Endothelial cell of umbilical vein (primary cell): ENCODE data around the gene OSBPL8. TPM values are rescaled to one million over a fixed set of nuclear protein-coding genes. Genes with fewer than 3 reads are reported as not detected.

Experiments used
- BruUV-seq: library from RNA; stranded (reverse); fragments of 400-500 nt; replicated peaks from 2 replicates; lab custom pipeline; 2021; lab: Mats Ljungman, UMichigan
- CTCF ChIA-PET: fragments of 300-600, 350-600 bp; sonication (Branson Sonifier 250); formaldehyde crosslinking; loops from one replicate; lab custom pipeline; 2021; ENCODE audit warnings: antibody characterized with exemption, inconsistent platforms; lab: Charles Lee
- POLR2A ChIA-PET: fragments of 300-600, 350-600 bp; sonication (Branson Sonifier 250); formaldehyde crosslinking; loops from one replicate; lab custom pipeline; 2021; ENCODE audit warnings: antibody characterized with exemption, inconsistent platforms; lab: Charles Lee
- DNase-seq: peaks from one replicate; pipeline ENCODE4 v3.0.0-alpha.2; 2011; ENCODE audit warnings: low read depth, low spot score
- FAIRE-seq: peaks from 2 replicates; lab custom pipeline; 2011; peaks lifted over from hg19 to GRCh38; lab: Jason Lieb, UNC
- H2AFZ ChIP-seq: 2 replicates; pipeline ENCODE4 v1.6.0; 2012; ENCODE audit warnings: low read depth, low read length, control low read depth, inconsistent platforms
- H3K27ac ChIP-seq: 2 replicates; pipeline ENCODE4 v1.5.1; 2011; ENCODE audit warnings: low read depth, mild to moderate bottlenecking, control low read depth, low read length, moderate library complexity; ENCODE audit not compliant: insufficient read depth
- H3K27me3 ChIP-seq, 2 experiments: 2 replicates each; pipeline versions ENCODE4 v1.6.0 to v1.6.1; 2011; ENCODE audit warnings: low read length in 2 of 2, mixed read lengths in 1 of 2; ENCODE audit not compliant: control insufficient read depth in 2 of 2, insufficient read depth in 2 of 2
- H3K36me3 ChIP-seq, 2 experiments: 2 replicates in 1 of 2; 3 replicates in 1 of 2; pipeline ENCODE4 v1.5.1; 2011; ENCODE audit warnings: low read length in 2 of 2, mild to moderate bottlenecking in 1 of 2, moderate library complexity in 1 of 2; ENCODE audit not compliant: control insufficient read depth in 2 of 2, insufficient read depth in 2 of 2; ENCODE audit errors: extremely low read depth in 1 of 2
- H3K4me1 ChIP-seq: 3 replicates; pipeline ENCODE4 v1.5.1; 2011; ENCODE audit warnings: mild to moderate bottlenecking, low read length; ENCODE audit not compliant: control insufficient read depth, insufficient read depth; ENCODE audit errors: extremely low read depth
- H3K4me2 ChIP-seq: 2 replicates; pipeline ENCODE4 v1.6.1; 2011; ENCODE audit warnings: low read length, control low read depth, mixed read lengths; ENCODE audit not compliant: insufficient read depth
- H3K4me3 ChIP-seq, 3 experiments: fragments of 200-600 bp in 1 of 3; sonication (generic), shearing (Covaris generic) in 1 of 3; replicated peaks in 1 of 3; 2 replicates each; pipeline ENCODE4 v1.5.1; 2011 to 2016; ENCODE audit warnings: control low read depth in 3 of 3, low read length in 3 of 3, mild to moderate bottlenecking in 2 of 3, inconsistent platforms in 1 of 3, low read depth in 1 of 3, moderate library complexity in 1 of 3; ENCODE audit not compliant: insufficient read depth in 1 of 3
- H3K79me2 ChIP-seq: 2 replicates; pipeline ENCODE4 v1.6.0; 2012; ENCODE audit warnings: low read length, inconsistent platforms; ENCODE audit not compliant: control insufficient read depth, insufficient read depth
- H3K9ac ChIP-seq: replicated peaks from 2 replicates; pipeline ENCODE3; 2011; ENCODE audit warnings: low read length, control low read depth; ENCODE audit not compliant: insufficient read depth; ENCODE audit errors: extremely low read depth
- H3K9me1 ChIP-seq: replicated peaks from 3 replicates; pipeline ENCODE4 v1.6.0; 2011; ENCODE audit warnings: mild to moderate bottlenecking, low read length; ENCODE audit not compliant: control insufficient read depth, insufficient read depth; ENCODE audit errors: extremely low read depth
- H3K9me3 ChIP-seq: replicated peaks from 2 replicates; pipeline ENCODE4 v1.5.1; 2012; ENCODE audit warnings: low read length, inconsistent platforms; ENCODE audit not compliant: control insufficient read depth, insufficient read depth
- H4K20me1 ChIP-seq: replicated peaks from 2 replicates; pipeline ENCODE3; 2011; ENCODE audit warnings: mild to moderate bottlenecking, low read length; ENCODE audit not compliant: control insufficient read depth, insufficient read depth; ENCODE audit errors: extremely low read depth
- CTCF ChIP-seq, 2 donors: IDR thresholded peaks; 1 replicate in 1 of 2; 2 replicates in 1 of 2; pipeline ENCODE4 v1.5.1; 2011; ENCODE audit warnings: low read length in 2 of 2, mild to moderate bottlenecking in 2 of 2, moderate library complexity in 2 of 2, control low read depth in 1 of 2, inconsistent platforms in 1 of 2, low read depth in 1 of 2; ENCODE audit not compliant: insufficient read depth in 1 of 2; ENCODE audit errors: extremely low read depth in 1 of 2
- EZH2 ChIP-seq: IDR thresholded peaks from 2 replicates; pipeline ENCODE4 v1.6.1; 2012; ENCODE audit warnings: borderline replicate concordance, low read depth, mild to moderate bottlenecking, moderate library complexity, low read length, inconsistent platforms; ENCODE audit not compliant: severe bottlenecking
- FOS ChIP-seq: IDR thresholded peaks from 2 replicates; pipeline ENCODE4 v1.6.1; 2011; ENCODE audit warnings: mild to moderate bottlenecking, low read length, moderate library complexity, borderline replicate concordance; ENCODE audit not compliant: insufficient read depth
- GATA2 ChIP-seq: IDR thresholded peaks from 2 replicates; pipeline ENCODE4 v1.7.0; 2011; ENCODE audit warnings: low read depth, mild to moderate bottlenecking, moderate library complexity, mixed read lengths, low read length; ENCODE audit not compliant: insufficient read length, insufficient read depth
- JUN ChIP-seq: IDR thresholded peaks from 2 replicates; pipeline ENCODE4 v1.6.1; 2011; ENCODE audit warnings: borderline replicate concordance, low read depth; ENCODE audit not compliant: insufficient read length, insufficient read depth
- MAX ChIP-seq: IDR thresholded peaks from 2 replicates; pipeline ENCODE4 v1.6.1; 2011; ENCODE audit not compliant: insufficient read depth, insufficient read length
- MYC ChIP-seq: IDR thresholded peaks from one replicate; pipeline ENCODE4 v1.6.1; 2011; ENCODE audit warnings: mild to moderate bottlenecking, low read depth, low read length
- POLR2A ChIP-seq: IDR thresholded peaks from 2 replicates; pipeline ENCODE4 v1.6.1; 2012; ENCODE audit warnings: low read depth, mild to moderate bottlenecking, control low read depth, low read length
- POLR2AphosphoS5 ChIP-seq: IDR thresholded peaks from 2 replicates; pipeline ENCODE4 v1.6.1; 2012; ENCODE audit warnings: low read depth, mild to moderate bottlenecking, control low read depth, low read length, moderate library complexity; ENCODE audit not compliant: insufficient read depth
- dilution Hi-C: fragments of 300-500 bp; cut with MboI; formaldehyde crosslinking; loops from one replicate; pipeline ENCODE4 v1.15.0; 2019; ENCODE audit warnings: low sequenced_read_pairs; ENCODE audit not compliant: extremely low pct_ligation_motif_present
- intact Hi-C: fragments of 100-400 bp; cut with micrococcal nuclease; formaldehyde crosslinking; loops from one replicate; pipeline ENCODE4 v1.10.0; 2022
- polyA plus RNA-seq, 4 experiments: library from polyadenylated mRNA; depleted of rRNA in 3 of 4; stranded (reverse) in 3 of 4; unstranded in 1 of 4; fragments of >200 nt; gene quantifications; 2 replicates each; pipeline versions ENCODE4 v1.2.1 to v1.2.3, GENCODE V29; 2011 to 2012; ENCODE audit warnings: missing spikeins in 1 of 4
- total RNA-seq: library from RNA; stranded (reverse); gene quantifications from 2 replicates; pipeline ENCODE4 v1.2.3, GENCODE V29; 2021

Gene OSBPL8
- total and polyA plus RNA-seq, 2 donors (not counting 3 experiments of a cell fraction or from before 2014, with no cell fraction given): 10.3 to 47.6 TPM

GRCh38 chr12:76504606-76505005 lies 55.0 kb downstream of the OSBPL8 start:
- dilution Hi-C loops: no loop called here
- no peaks in the 10 kb centered on the region for H3K27me3 ChIP-seq
- H3K79me2 ChIP-seq: no peaks in the 10 kb centered on the region
- no TSS peak for BruUV-seq
- no peaks in the 10 kb centered on the region for H3K36me3 ChIP-seq
- no peaks in the 10 kb centered on the region for H3K9me3 ChIP-seq
- H3K4me1 ChIP-seq: no peaks in the 10 kb centered on the region
- no peak overlapping the region for H3K27ac ChIP-seq
- no peaks in the 10 kb centered on the region for H4K20me1 ChIP-seq
- H3K9me1 ChIP-seq: no peaks in the 10 kb centered on the region
- intact Hi-C loops: no loop called here
- ChIA-PET CTCF (interaction anchor here (0.5 to 1.3 kb wide), 2 partner anchors 12 to 77 kb away, joined by 3 to 4 read pairs; no protein-coding TSS in a partner anchor), POLR2A (no interaction called here)
- H3K4me3 ChIP-seq: no peak overlapping the region
- DNase-seq (no peak), FAIRE-seq (no peak)
- no peak overlapping the region for H2AFZ ChIP-seq
- no peak overlapping the region for H3K4me2 ChIP-seq
- no peak overlapping the region for H3K9ac ChIP-seq
- TF ChIP-seq MAX (no peak), MYC (no peak), POLR2A (no peak)

- TF ChIP-seq MYC (no peak), JUN (no peak), POLR2A (no peak), POLR2AphosphoS5 (no peak), FOS (no peak), MAX (no peak), GATA2 (no peak), CTCF (IDR thresholded peaks at IDR 0.05; ENCODE audit: extremely low read depth in 1 of 2, insufficient read depth in 1 of 2, low read depth in 1 of 2, low read length in 2 of 2) (no peak), EZH2 (no peak)
- Histone ChIP-seq H3K27me3 (no peaks in the 10 kb centered on the region), H4K20me1 (no peaks in the 10 kb centered on the region), H3K9me3 (no peaks in the 10 kb centered on the region), H3K27ac (no peak overlapping the region), H2AFZ (no peak overlapping the region), H3K36me3 (no peaks in the 10 kb centered on the region), H3K9me1 (no peaks in the 10 kb centered on the region), H3K79me2 (no peaks in the 10 kb centered on the region), H3K9ac (no peak overlapping the region), H3K4me2 (no peak overlapping the region), H3K4me1 (no peaks in the 10 kb centered on the region), H3K4me3 (no peak overlapping the region)
- DNase-seq (no peak), FAIRE-seq (no peak)
- no TSS peak for BruUV-seq
- intact Hi-C loops: no loop called here
- dilution Hi-C loops: no loop called here
- ChIA-PET CTCF (interaction anchor here (1.3 kb wide), 1 partner anchor 83 kb away, joined by 3 read pairs; no protein-coding TSS in a partner anchor), POLR2A (no interaction called here)
These were observed 55.6 kb downstream of the OSBPL8 start for GRCh38 chr12:76503957-76504356.
